ENCODE data around the gene PLLP. TPM values are rescaled to one million over a fixed set of nuclear protein-coding genes. Genes with fewer than 3 reads are reported as not detected.

PLLP gene
- total and polyA plus RNA-seq, 10 of the 15 experiments (the other 5 are each of a cell fraction or from before 2014, with no cell fraction given), result 0.21 to 5.8 (median 0.67) TPM

DNA sequence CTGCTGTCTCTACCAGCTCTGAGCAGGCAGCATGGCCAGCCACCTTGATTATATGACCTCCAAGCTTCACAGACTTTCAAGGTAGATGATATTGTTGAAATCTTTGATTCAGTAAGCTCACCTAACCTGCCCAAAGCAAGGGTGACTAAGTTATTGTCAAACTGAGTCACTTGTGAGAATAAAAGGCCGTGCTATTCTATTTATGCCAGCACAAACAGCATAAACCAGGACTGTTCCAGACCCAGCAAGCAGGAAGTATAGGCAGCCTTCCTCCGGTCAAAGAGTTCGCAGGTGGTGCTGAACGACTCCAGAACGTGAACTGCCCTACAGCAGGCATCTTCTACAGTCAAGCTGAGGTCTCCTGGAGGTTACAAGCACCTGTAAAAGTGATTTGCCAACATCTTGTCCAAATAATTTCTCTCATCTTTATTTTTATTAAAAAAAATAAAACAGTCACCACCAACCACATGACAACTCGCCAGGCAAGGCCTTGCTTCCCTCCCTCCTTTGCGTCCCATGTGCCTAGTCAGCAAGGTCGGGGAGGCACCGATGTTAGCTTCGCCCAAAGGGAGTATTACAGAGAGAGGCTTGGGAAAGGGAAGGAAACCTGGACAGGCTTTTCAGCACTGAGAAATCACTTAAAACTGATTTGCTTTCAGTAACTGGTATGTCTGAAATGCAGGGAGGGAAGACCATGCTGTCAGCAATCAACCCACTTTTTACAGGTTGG is 28.6 kb downstream of the PLLP start:
- Histone ChIP-seq H3K27ac (ENCODE audit: control insufficient read depth, insufficient read depth) (no peak overlapping the region), H3K79me2 (ENCODE audit: control insufficient read depth, insufficient read depth, low read length) (no peaks in the 10 kb centered on the region), H3K36me3 (ENCODE audit: control insufficient read depth in 2 of 2, insufficient read depth in 2 of 2, low read length in 1 of 2) (peaks cover 2 to 5% of the 10 kb centered on the region in 2 experiments), H3K9me3 (replicated peaks; ENCODE audit: control insufficient read depth, insufficient read depth, low read length) (no peaks in the 10 kb centered on the region; the same call in 2 of the 3 replicates), H3K4me1 (ENCODE audit: control insufficient read depth, insufficient read depth, low read length) (peaks cover 3% of the 10 kb centered on the region), H3K27me3 (replicated peaks in 1 of 2; ENCODE audit: control insufficient read depth in 2 of 2, insufficient read depth in 2 of 2, low read length in 1 of 2) (no peaks in the 10 kb centered on the region), H3K4me2 (ENCODE audit: control insufficient read depth, insufficient read depth) (no peak overlapping the region), H3K9ac (ENCODE audit: control insufficient read depth, insufficient read depth, low read length) (no peak overlapping the region), H4K20me1 (ENCODE audit: control insufficient read depth, insufficient read depth) (no peaks in the 10 kb centered on the region), H2AFZ (ENCODE audit: control insufficient read depth, low read depth, low read length) (no peak overlapping the region), H3K4me3 (no peak overlapping the region)
- FAIRE-seq (no peak), DNase-seq (ENCODE audit: low read depth, low spot score) (no peak), ATAC-seq (no peak)
- SMC1A ChIA-PET (ENCODE audit: uncharacterized antibody, unreplicated experiment), result no interaction called here
- CTCF ChIA-PET, result interaction anchor here (1.7 kb wide), 1 partner anchor 11 kb away, joined by 3 read pairs; the partner anchor contains the start of gene ARL2BP
- in situ Hi-C loops (cut with MboI) (no loop called here), intact Hi-C loops (cut with micrococcal nuclease; ENCODE audit: unreplicated experiment) (no loop called here)
- no peak for TF ChIP-seq PAX5 (IDR thresholded peaks at IDR 0.05; ENCODE audit: borderline replicate concordance, low read depth, low read length)
- TF ChIP-seq LARP7 (IDR thresholded peaks at IDR 0.05), result no peak
- no peak for TF ChIP-seq CBFB (IDR thresholded peaks at IDR 0.05; ENCODE audit: low read depth)
- no peak for TF ChIP-seq TCF3 (IDR thresholded peaks at IDR 0.05; ENCODE audit: borderline replicate concordance, insufficient read depth, low read depth, low read length)
- no peak for TF ChIP-seq RBBP5 (conservative IDR thresholded peaks at IDR 0.05)
- TF ChIP-seq FOXM1 (IDR thresholded peaks at IDR 0.05; ENCODE audit: low read depth, low read length), result no peak
- TF ChIP-seq MEF2A (IDR thresholded peaks at IDR 0.05; ENCODE audit: insufficient read depth, low read depth, low read length), result no peak
- TF ChIP-seq SRF (IDR thresholded peaks at IDR 0.05; ENCODE audit: low read depth in 2 of 2, low read length in 2 of 2), result no peak
- TF ChIP-seq RFX5 (IDR thresholded peaks at IDR 0.05; ENCODE audit: low read depth, low read length), result no peak
- no peak for TF ChIP-seq ZNF384 (IDR thresholded peaks at IDR 0.05; ENCODE audit: borderline replicate concordance, low read depth, low read length)
- no peak for TF ChIP-seq FOXK2 (IDR thresholded peaks at IDR 0.05)
- TF ChIP-seq EZH2 (IDR thresholded peaks at IDR 0.05; ENCODE audit: borderline replicate concordance, control insufficient read depth, low read depth, low read length), result no peak
- no peak for TF ChIP-seq SUZ12 (IDR thresholded peaks at IDR 0.05; ENCODE audit: unreplicated experiment)
- no peak for TF ChIP-seq PML (IDR thresholded peaks at IDR 0.05; ENCODE audit: low read length)
- TF ChIP-seq TCF7 (IDR thresholded peaks at IDR 0.05; ENCODE audit: borderline replicate concordance), result no peak
- no peak for TF ChIP-seq IKZF2 (IDR thresholded peaks at IDR 0.05)
- TF ChIP-seq BHLHE40 (IDR thresholded peaks at IDR 0.05; ENCODE audit: borderline replicate concordance in 1 of 2, low read depth in 2 of 2, low read length in 1 of 2), result no peak
- POLR2A ChIA-PET, result interaction anchor here (1.5 kb wide), 1 partner anchor 9 kb away, joined by 3 read pairs; no protein-coding TSS in a partner anchor
- 92% methylated on average over 10 of the region's 10 CpGs for WGBS (ENCODE audit: insufficient coverage, insufficient replicate concordance, low lambda C conversion rate, missing lambda C conversion rate)
- BruUV-seq (replicated peaks), result no TSS peak
- RAD21 ChIA-PET (ENCODE audit: unreplicated experiment), result interaction anchor here (0.6 to 0.9 kb wide), 2 partner anchors 10 to 79 kb away, joined by 3 to 4 read pairs; no protein-coding TSS in a partner anchor
